SH-SY5Y (cell line): ENCODE data around the gene PAK4.

Experiments
- GATA2 ChIP-seq: IDR thresholded peaks from 2 replicates; pipeline ENCODE4 v1.6.1; 2011; ENCODE audit warnings: mild to moderate bottlenecking, low read depth, low read length
- GATA3 ChIP-seq: IDR thresholded peaks from 2 replicates; pipeline ENCODE4 v1.6.1; 2011; ENCODE audit warnings: low read depth, mild to moderate bottlenecking, low read length, moderate library complexity

Gene PAK4

GRCh38 chr19:39097299-39097698, 28.3 kb upstream of the PAK4 start:
- TF ChIP-seq GATA3 (no peak), GATA2 (no peak)

GRCh38 chr19:39097721-39098120, 27.9 kb upstream of the PAK4 start:
- no peak for TF ChIP-seq GATA3
- TF ChIP-seq GATA2, result no peak

GRCh38 chr19:39098365-39099269, 27.0 kb upstream of the PAK4 start:
- no peak for TF ChIP-seq GATA2
- TF ChIP-seq GATA3, result no peak

GRCh38 chr19:39099341-39099740, 26.2 kb upstream of the PAK4 start:
- no peak for TF ChIP-seq GATA2
- no peak for TF ChIP-seq GATA3

GRCh38 chr19:39100500-39101166, 25.0 kb upstream of the PAK4 start:
- TF ChIP-seq GATA3, result no peak
- TF ChIP-seq GATA2, result no peak

- TF ChIP-seq GATA2, result no peak
- TF ChIP-seq GATA3, result no peak
These were observed 22.4 kb upstream of the PAK4 start for GRCh38 chr19:39103151-39103550.

- TF ChIP-seq GATA3, result no peak
- TF ChIP-seq GATA2, result peak; percentile 69
These were observed 21.4 kb upstream of the PAK4 start for GRCh38 chr19:39104186-39104596.

- TF ChIP-seq GATA2, result no peak
- no peak for TF ChIP-seq GATA3
These were observed 19.4 kb upstream of the PAK4 start for GRCh38 chr19:39106194-39106593.

GRCh38 chr19:39109641-39110040, 15.9 kb upstream of the PAK4 start:
- TF ChIP-seq GATA2 (no peak), GATA3 (no peak)

- TF ChIP-seq GATA3, result no peak
- no peak for TF ChIP-seq GATA2
These were observed 15.2 kb upstream of the PAK4 start for GRCh38 chr19:39110263-39110967.

GRCh38 chr19:39111593-39112199, 13.9 kb upstream of the PAK4 start:
- TF ChIP-seq GATA3 (no peak), GATA2 (no peak)

GRCh38 chr19:39112338-39112890, 13.2 kb upstream of the PAK4 start:
- TF ChIP-seq GATA2, result no peak
- TF ChIP-seq GATA3, result no peak

- no peak for TF ChIP-seq GATA3
- no peak for TF ChIP-seq GATA2
These were observed 12.4 kb upstream of the PAK4 start for GRCh38 chr19:39113199-39113598.
